ENCODE measurements around the gene MKI67.

- peak; percentile 80 for TF ChIP-seq CTCF (IDR thresholded peaks at IDR 0.05; ENCODE audit: low read length)
- no peak for TF ChIP-seq EZH2 (optimal IDR thresholded peaks at IDR 0.05; ENCODE audit: low read depth, low read length)
These were observed 47.9 kb downstream of the MKI67 start for GRCh38 chr10:128078136-128078969.
